CD4-positive, alpha-beta T cell treated with Interleukin-1 beta for 1 hour (primary cell): ENCODE results near the gene CCDC69.
"Not testable (repeated sequence)": the region's sequence is repeated elsewhere in the genome, so short reads cannot be mapped to it uniquely, and the experiment has no call there.

Experiments used
- DNase-seq, 2 donors: peaks; one replicate each; pipeline ENCODE4 v3.0.0-alpha.2; 2020 to 2022

The CCDC69 gene

GRCh38 chr5:151244206-151244605, 20.3 kb upstream of the CCDC69 start:
- no peak for DNase-seq

- DNase-seq: no peak
These were observed 19.7 kb upstream of the CCDC69 start for GRCh38 chr5:151243564-151243963.

- no peak for DNase-seq
These were observed 19.2 kb upstream of the CCDC69 start for GRCh38 chr5:151243127-151243526.

GRCh38 chr5:151240924-151241635, 17.2 kb upstream of the CCDC69 start:
- no peak for DNase-seq

- not testable (repeated sequence) for DNase-seq
These were observed 16.5 kb upstream of the CCDC69 start for GRCh38 chr5:151240268-151240835.

GRCh38 chr5:151239237-151239861, 15.5 kb upstream of the CCDC69 start:
- DNase-seq: peak; percentile 66 to 73

- peak in 1 of 2 donors; percentile 31 for DNase-seq
These were observed 14.4 kb upstream of the CCDC69 start for GRCh38 chr5:151238303-151238741.

- no peak for DNase-seq
These were observed 13.8 kb upstream of the CCDC69 start for GRCh38 chr5:151237685-151238084.

GRCh38 chr5:151236888-151237287, 13.0 kb upstream of the CCDC69 start:
- DNase-seq: no peak

GRCh38 chr5:151235239-151235571, 11.3 kb upstream of the CCDC69 start:
- not testable (repeated sequence) for DNase-seq

- DNase-seq: peak in 1 of 2 donors; percentile 57
These were observed 10.8 kb upstream of the CCDC69 start for GRCh38 chr5:151234476-151235238.

- no peak for DNase-seq
These were observed 9.8 kb upstream of the CCDC69 start for GRCh38 chr5:151233616-151234085.

GRCh38 chr5:151231359-151231758, 7.5 kb upstream of the CCDC69 start:
- no peak for DNase-seq

- no peak for DNase-seq
These were observed 6.3 kb upstream of the CCDC69 start for GRCh38 chr5:151230048-151230680.

GRCh38 chr5:151228986-151229385, 5.1 kb upstream of the CCDC69 start:
- no peak for DNase-seq

- no peak for DNase-seq
These were observed 4.1 kb upstream of the CCDC69 start for GRCh38 chr5:151227918-151228447.

- DNase-seq: no peak
These were observed 1.6 kb upstream of the CCDC69 start for GRCh38 chr5:151225475-151225874.

- no peak for DNase-seq
These were observed 1.2 kb upstream of the CCDC69 start for GRCh38 chr5:151225071-151225470.

- peak in 1 of 2 donors; percentile 46 for DNase-seq
These were observed 480 bp upstream of the CCDC69 start for GRCh38 chr5:151224372-151224771.

GRCh38 chr5:151222790-151223446, 974 bp downstream of the CCDC69 start:
- DNase-seq: peak; percentile 64 to 67

GRCh38 chr5:151222054-151222789, 1.7 kb downstream of the CCDC69 start:
- DNase-seq: no peak
